ENCODE measurements around the gene TACC3. TPM values are rescaled to one million over a fixed set of nuclear protein-coding genes. Genes with fewer than 3 reads are reported as not detected.

The TACC3 gene
- total RNA-seq, 1 donor, result 4.0 TPM

DNA sequence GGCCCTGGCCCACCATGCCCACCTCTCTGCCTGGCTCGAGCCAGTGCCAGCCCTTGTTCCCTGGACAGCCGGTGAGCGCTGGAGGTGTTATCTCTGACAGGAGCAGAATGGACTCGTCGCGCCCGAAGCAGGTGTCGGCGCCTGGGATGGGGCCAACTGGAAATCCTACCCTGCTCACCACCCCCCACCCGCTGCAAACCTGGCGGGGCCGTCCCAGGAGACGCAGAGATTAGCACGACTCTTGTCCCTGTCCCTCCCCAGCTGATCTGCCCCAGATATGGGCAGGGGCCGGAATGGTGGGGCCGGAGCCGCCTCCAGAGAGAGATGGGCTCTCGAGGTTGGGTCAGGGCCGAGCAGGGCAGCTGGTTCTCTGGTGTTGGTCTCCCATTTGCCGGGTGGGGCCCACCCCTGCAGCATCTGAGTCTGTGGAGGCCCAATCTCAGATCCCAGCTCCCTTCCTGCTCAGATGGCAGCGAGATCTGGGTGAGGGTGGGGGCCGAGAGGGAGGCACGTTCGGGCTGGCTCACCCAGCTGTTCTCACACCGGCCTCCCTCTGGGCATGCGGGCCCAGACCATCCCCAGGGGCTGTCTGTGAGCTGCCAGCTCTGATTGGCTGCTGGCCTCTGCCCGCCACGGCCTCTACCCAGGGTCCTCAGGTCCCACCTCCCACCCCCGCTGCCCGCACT, 51.7 kb downstream of the TACC3 start:
- H4K20me1 ChIP-seq (ENCODE audit: insufficient read depth, low read length), result no peaks in the 10 kb centered on the region
- DNase-seq (ENCODE audit: insufficient read length, low spot score, missing footprints), result no peak
- no peaks in the 10 kb centered on the region for H3K4me1 ChIP-seq (ENCODE audit: insufficient read depth, low read length)
- no peaks in the 10 kb centered on the region for H3K79me2 ChIP-seq (ENCODE audit: insufficient read depth, low read length)
- H3K9me3 ChIP-seq (ENCODE audit: low read depth, low read length), result no peaks in the 10 kb centered on the region
- no peaks in the 10 kb centered on the region for H3K36me3 ChIP-seq (ENCODE audit: insufficient read depth, low read length)
- no peak overlapping the region for H3K4me3 ChIP-seq (ENCODE audit: insufficient read depth, low read length)
- H3K27me3 ChIP-seq (ENCODE audit: insufficient read depth, low read length), result peaks cover 14% of the 10 kb centered on the region
- no peak overlapping the region for H3K27ac ChIP-seq (ENCODE audit: low read depth, low read length)
- H3K4me2 ChIP-seq (ENCODE audit: insufficient read depth, low read length), result no peak overlapping the region
- H2AFZ ChIP-seq (ENCODE audit: low read length), result no peak overlapping the region
- no peak for TF ChIP-seq CTCF (IDR thresholded peaks at IDR 0.05; ENCODE audit: extremely low read depth, low read depth, low read length)

DNA sequence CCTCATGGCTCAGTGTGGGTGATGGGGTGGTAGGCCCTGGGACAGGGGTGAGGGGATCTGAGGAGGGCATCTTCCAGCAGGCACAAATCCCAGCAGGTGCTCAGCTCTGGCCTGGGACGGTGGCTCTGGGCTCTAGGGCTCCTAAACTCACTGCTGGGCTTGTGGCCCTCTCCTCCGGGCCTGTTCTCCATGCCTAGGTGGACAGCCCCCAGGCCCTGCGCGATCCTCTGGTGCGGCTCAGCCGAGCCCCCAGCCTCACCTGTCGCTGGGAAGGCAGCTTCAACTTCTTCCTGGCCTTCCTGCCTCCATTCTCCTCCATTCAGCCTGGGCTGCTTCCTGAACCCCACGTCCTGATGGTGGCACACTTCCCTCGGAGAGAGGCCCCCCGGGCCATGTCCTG, 52.4 kb downstream of the TACC3 start:
- peaks cover 8% of the 10 kb centered on the region for H3K27me3 ChIP-seq (ENCODE audit: insufficient read depth, low read length)
- no peaks in the 10 kb centered on the region for H3K9me3 ChIP-seq (ENCODE audit: low read depth, low read length)
- no peak for DNase-seq (ENCODE audit: insufficient read length, low spot score, missing footprints)
- H3K27ac ChIP-seq (ENCODE audit: low read depth, low read length), result no peak overlapping the region
- H3K4me2 ChIP-seq (ENCODE audit: insufficient read depth, low read length), result no peak overlapping the region
- no peaks in the 10 kb centered on the region for H3K79me2 ChIP-seq (ENCODE audit: insufficient read depth, low read length)
- H3K4me1 ChIP-seq (ENCODE audit: insufficient read depth, low read length), result no peaks in the 10 kb centered on the region
- no peak overlapping the region for H2AFZ ChIP-seq (ENCODE audit: low read length)
- TF ChIP-seq CTCF (IDR thresholded peaks at IDR 0.05; ENCODE audit: extremely low read depth, low read depth, low read length), result no peak
- no peaks in the 10 kb centered on the region for H4K20me1 ChIP-seq (ENCODE audit: insufficient read depth, low read length)
- H3K4me3 ChIP-seq (ENCODE audit: insufficient read depth, low read length), result no peak overlapping the region
- no peaks in the 10 kb centered on the region for H3K36me3 ChIP-seq (ENCODE audit: insufficient read depth, low read length)

DNA sequence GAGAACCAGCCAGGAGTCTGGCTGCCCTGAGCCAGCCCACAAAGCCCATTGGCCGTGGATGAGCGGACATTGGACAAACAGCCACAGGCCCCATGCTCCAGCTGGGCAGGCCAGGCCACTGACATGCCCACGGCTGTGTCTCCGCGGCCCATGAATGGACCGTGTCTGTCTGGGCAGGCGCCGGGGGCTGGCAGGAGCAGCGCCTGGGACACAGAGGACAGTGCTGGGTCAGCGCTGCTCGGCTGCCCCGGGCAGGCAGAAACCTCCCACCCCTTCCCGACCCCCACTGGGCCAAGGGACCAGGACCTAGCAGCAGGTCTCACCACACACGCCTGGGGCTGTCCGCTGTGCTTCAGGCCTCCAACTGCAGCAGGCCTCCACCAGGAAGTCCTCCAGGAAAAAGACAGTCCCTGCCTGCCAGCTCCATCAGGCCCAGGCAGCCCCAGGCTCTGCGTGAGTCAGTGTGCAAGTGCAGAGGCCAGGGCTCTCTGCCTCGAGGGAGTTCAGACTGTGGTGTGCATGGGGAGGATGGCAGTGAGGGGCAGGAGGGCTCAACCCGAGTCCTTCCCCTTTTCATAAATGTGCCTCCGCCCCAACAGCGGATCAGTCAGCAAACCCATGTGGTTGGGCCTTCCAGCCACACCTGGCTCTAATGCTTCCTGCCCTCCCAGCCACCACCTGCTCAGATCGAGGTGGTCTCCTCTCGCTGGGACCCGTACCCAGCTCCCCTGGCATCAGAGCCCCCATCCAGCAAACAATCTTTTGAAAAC, 54.6 kb downstream of the TACC3 start:
- Histone ChIP-seq H3K27ac (ENCODE audit: low read depth, low read length) (no peak overlapping the region), H2AFZ (ENCODE audit: low read length) (peak overlapping the region; percentile 56)
- peak; percentile 99 for DNase-seq (ENCODE audit: insufficient read length, low spot score, missing footprints)

More for the DNA sequence above, 54.6 kb downstream of the TACC3 start:
- Histone ChIP-seq H3K79me2 (ENCODE audit: insufficient read depth, low read length) (no peaks in the 10 kb centered on the region), H3K4me3 (ENCODE audit: insufficient read depth, low read length) (no peak overlapping the region), H3K9me3 (ENCODE audit: low read depth, low read length) (no peaks in the 10 kb centered on the region), H3K27me3 (ENCODE audit: insufficient read depth, low read length) (no peaks in the 10 kb centered on the region), H3K36me3 (ENCODE audit: insufficient read depth, low read length) (no peaks in the 10 kb centered on the region), H3K4me2 (ENCODE audit: insufficient read depth, low read length) (no peak overlapping the region), H3K4me1 (ENCODE audit: insufficient read depth, low read length) (no peaks in the 10 kb centered on the region), H4K20me1 (ENCODE audit: insufficient read depth, low read length) (no peaks in the 10 kb centered on the region)
- TF ChIP-seq CTCF (IDR thresholded peaks at IDR 0.05; ENCODE audit: extremely low read depth, low read depth, low read length), result no peak
